DMS 273 (cell line): ENCODE measurements around the gene PHAX.
"Not testable (repeated sequence)": the region's sequence is repeated elsewhere in the genome, so short reads cannot be mapped to it uniquely, and the experiment has no call there.

Source experiments
- DNase-seq: peaks from one replicate; lab custom pipeline; 2025; ENCODE audit not compliant: unreplicated experiment; lab: John Stamatoyannopoulos, UW

PHAX gene

GRCh38 chr5:126600631-126601511 is at the start of gene PHAX:
TSS of gene PHAX (plus strand) at chr5:126600947. CDS start at chr5:126600963, 16 bp downstream.
- peak; percentile 94 for DNase-seq

GRCh38 chr5:126552614-126553013 is 48.1 kb upstream of the PHAX start:
- no peak for DNase-seq

GRCh38 chr5:126555101-126555500 is 45.6 kb upstream of the PHAX start:
- not testable (repeated sequence) for DNase-seq

GRCh38 chr5:126561908-126562307 is 38.8 kb upstream of the PHAX start:
- peak; percentile 3 for DNase-seq

- no peak for DNase-seq
These were observed 37.9 kb upstream of the PHAX start for GRCh38 chr5:126562823-126563222.

GRCh38 chr5:126568206-126568755 is 32.5 kb upstream of the PHAX start:
- DNase-seq: no peak

GRCh38 chr5:126575644-126576043 is 25.1 kb upstream of the PHAX start:
- no peak for DNase-seq

GRCh38 chr5:126576974-126577373 is 23.8 kb upstream of the PHAX start:
- DNase-seq: no peak

- DNase-seq: no peak
These were observed 23.3 kb upstream of the PHAX start for GRCh38 chr5:126577415-126577814.

- DNase-seq: no peak
These were observed 21.0 kb upstream of the PHAX start for GRCh38 chr5:126579716-126580115.

- no peak for DNase-seq
These were observed 17.0 kb upstream of the PHAX start for GRCh38 chr5:126583761-126584160.

GRCh38 chr5:126587551-126588390 is 13.0 kb upstream of the PHAX start:
- DNase-seq: no peak

- DNase-seq: peak; percentile 66
These were observed 11.0 kb upstream of the PHAX start for GRCh38 chr5:126589536-126590297.

- no peak for DNase-seq
These were observed 9.2 kb upstream of the PHAX start for GRCh38 chr5:126591549-126591948.

- peak; percentile 96 for DNase-seq
These were observed 5.8 kb upstream of the PHAX start, which contains the start of gene ALDH7A1 for GRCh38 chr5:126594748-126595485. TSS of gene ALDH7A1 (minus strand) at chr5:126595219. CDS start at chr5:126595198, 21 bp downstream.

GRCh38 chr5:126595486-126596083 is 5.2 kb upstream of the PHAX start:
- DNase-seq: no peak

- no peak for DNase-seq
These were observed 3.6 kb upstream of the PHAX start for GRCh38 chr5:126597156-126597555.

GRCh38 chr5:126599499-126599898 is 1.2 kb upstream of the PHAX start:
- DNase-seq: no peak

GRCh38 chr5:126599971-126600630 is 646 bp upstream of the PHAX start:
- DNase-seq: not testable (repeated sequence)
